ENCODE data around the gene ASMTL.
"Not testable (repeated sequence)": the region's sequence is repeated elsewhere in the genome, so short reads cannot be mapped to it uniquely, and the experiment has no call there.

The ASMTL gene

GRCh38 chrX:1434871-1435240, 17.9 kb downstream of the ASMTL start:
- no peak for TF ChIP-seq CTCF (IDR thresholded peaks at IDR 0.05; ENCODE audit: low read depth, low read length)
- DNase-seq (ENCODE audit: extremely low read depth, low read depth) = no peak

DNA sequence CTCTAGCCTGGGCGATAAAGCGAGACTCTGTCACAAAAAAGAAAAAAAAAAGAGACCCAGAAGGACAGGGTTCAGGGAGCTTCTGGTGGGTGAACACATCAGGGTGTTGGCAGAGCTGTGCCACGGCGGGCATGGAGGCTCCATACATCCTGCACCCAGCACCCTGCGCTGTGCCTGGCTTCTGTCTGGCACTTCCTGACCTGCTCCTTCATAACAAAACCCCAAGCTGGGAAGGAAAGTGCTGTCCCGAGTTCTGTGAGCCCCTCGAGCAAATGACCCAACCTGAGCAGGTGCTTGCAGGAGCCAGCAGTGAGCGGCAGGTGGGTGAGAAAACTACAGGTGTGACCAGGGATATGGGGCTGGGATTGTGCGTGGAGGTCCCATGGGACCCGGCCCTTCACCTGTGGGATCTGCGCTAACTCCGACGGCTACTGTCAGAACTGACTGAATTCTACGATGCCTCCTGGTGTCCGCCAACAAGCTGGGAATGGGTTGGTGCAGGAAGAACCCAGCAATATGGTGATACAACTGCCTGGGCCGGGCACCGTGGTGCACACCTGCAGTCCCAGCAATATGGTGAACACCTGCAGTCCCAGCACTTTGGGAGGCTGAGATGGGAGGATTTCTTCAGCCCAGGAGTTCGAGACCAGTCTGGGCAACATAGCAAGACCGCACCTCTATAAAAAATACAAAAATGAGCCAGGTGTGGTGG, 18.9 kb downstream of the ASMTL start:
- no peak for TF ChIP-seq CTCF (IDR thresholded peaks at IDR 0.05; ENCODE audit: low read depth, low read length)

DNA sequence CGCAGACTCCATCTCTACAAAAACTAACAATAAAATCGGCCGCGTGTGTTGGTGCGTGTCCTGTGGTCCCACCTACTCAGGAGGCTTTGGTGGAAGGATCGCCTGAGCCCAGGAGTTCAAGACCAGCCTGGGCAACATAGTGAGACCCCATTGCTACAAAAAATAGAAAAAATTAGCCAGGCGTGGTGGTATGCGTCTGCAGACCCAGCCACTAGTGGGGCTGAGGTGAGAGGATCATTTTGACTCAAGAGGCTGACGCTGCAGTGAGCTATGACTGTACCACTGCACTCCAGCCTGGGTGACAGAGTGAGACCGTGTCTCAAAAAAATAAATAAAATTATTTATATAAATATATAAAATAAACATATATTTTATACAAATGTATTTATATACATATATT, 22.3 kb downstream of the ASMTL start:
- no peak for TF ChIP-seq CTCF (IDR thresholded peaks at IDR 0.05; ENCODE audit: low read depth, low read length)
- no peak for DNase-seq (ENCODE audit: extremely low read depth, low read depth)

More for the DNA sequence above, 18.9 kb downstream of the ASMTL start:
- no peak for DNase-seq (ENCODE audit: extremely low read depth, low read depth)

GRCh38 chrX:1427756-1428155, 25.0 kb downstream of the ASMTL start:
- no peak for TF ChIP-seq CTCF (IDR thresholded peaks at IDR 0.05; ENCODE audit: low read depth, low read length)
- DNase-seq (ENCODE audit: extremely low read depth, low read depth) = no peak

- DNase-seq (ENCODE audit: extremely low read depth, low read depth) = not testable (repeated sequence)
Observed at GRCh38 chrX:1426321-1426720, 26.4 kb downstream of the ASMTL start.

DNA sequence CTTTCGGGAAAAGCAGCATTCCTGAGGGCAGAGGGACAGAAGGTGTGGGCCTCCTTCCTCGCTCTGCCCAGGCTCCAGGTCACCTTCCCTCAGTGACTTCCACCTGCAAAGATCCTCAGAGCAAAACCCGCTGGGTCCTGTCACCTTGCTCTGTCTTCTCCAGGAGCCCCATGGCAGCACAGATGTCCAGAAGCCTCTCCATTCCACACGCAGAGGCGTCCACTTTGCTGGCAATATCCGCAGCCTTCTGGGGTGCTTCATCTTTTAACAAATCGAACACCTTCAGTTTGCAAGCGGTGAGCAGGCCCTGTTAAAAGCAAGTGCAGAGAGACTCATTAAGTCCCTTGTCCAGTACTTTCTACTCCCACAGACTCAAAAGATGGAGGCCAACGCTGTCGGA, 27.3 kb downstream of the ASMTL start:
- no peak for DNase-seq (ENCODE audit: extremely low read depth, low read depth)
- TF ChIP-seq CTCF (IDR thresholded peaks at IDR 0.05; ENCODE audit: low read depth, low read length) = no peak

DNA sequence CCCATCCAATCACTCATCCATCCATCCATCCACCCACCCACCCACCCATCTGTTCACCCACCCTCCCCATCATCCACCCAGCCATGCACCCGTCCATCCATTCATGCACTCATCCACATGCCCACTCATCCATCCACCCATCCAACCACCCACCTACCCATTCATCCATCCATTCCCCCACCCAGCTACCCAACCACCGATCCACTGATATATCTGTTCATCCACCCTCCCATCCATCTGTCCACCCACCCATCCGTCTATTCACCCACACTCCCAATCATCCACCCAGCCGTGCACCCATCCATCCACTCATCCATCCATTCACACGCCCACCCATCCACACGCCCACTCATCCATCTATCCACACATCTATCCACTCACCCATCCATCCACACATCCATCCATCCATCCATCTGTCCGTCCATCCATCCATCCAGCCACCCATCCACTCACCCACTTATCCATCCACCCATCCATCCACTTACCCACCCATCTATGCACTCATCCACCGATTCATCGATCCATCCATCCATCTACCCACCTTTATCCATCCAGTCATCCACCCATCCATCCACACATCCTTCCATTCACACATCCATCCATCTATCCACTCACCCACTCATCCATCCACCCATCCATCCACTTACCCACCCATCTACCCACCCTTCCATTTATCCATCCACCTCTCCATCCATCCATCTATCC, 28.4 kb downstream of the ASMTL start:
- no peak for DNase-seq (ENCODE audit: extremely low read depth, low read depth)

More for the DNA sequence above, 28.4 kb downstream of the ASMTL start:
- no peak for TF ChIP-seq CTCF (IDR thresholded peaks at IDR 0.05; ENCODE audit: low read depth, low read length)

All from AG09319 (cell line).